Lung (tissue), 12 donors: Measurements from ENCODE around the gene VIPR1. TPM values are rescaled to one million over a fixed set of nuclear protein-coding genes. Genes with fewer than 3 reads are reported as not detected.

Source experiments
- ATAC-seq: fragments of 200-7000 bp; cut with Tn5 transposase; one replicate; pipeline ENCODE4 v1.9.1; 2020; ENCODE audit warnings: moderate number of reproducible peaks; ENCODE audit not compliant: insufficient read depth, low FRiP score
- DNase-seq, 3 donors: peaks; one replicate each; pipeline ENCODE4 v3.0.0-alpha.2; 2013 to 2017
- H3K27ac ChIP-seq, 2 donors: one replicate each; pipeline ENCODE4 v1.5.1; 2013; ENCODE audit warnings: mild to moderate bottlenecking in 2 of 2, moderate library complexity in 2 of 2, control low read depth in 1 of 2, inconsistent platforms in 1 of 2, low read depth in 1 of 2, low read length in 1 of 2
- H3K27me3 ChIP-seq, 3 donors: one replicate each; pipeline ENCODE4 v1.5.1; 2013; ENCODE audit warnings: low read length in 2 of 3; ENCODE audit not compliant: control insufficient read depth in 3 of 3, insufficient read depth in 3 of 3
- H3K36me3 ChIP-seq, 4 donors: one replicate each; pipeline ENCODE4 v1.5.1; 2013; ENCODE audit warnings: low read length in 4 of 4, mild to moderate bottlenecking in 1 of 4, moderate library complexity in 1 of 4; ENCODE audit not compliant: control insufficient read depth in 4 of 4, insufficient read depth in 4 of 4
- H3K4me1 ChIP-seq, 5 donors: one replicate each; pipeline ENCODE4 v1.5.1; 2013; ENCODE audit warnings: low read length in 5 of 5, mild to moderate bottlenecking in 2 of 5, moderate library complexity in 1 of 5; ENCODE audit not compliant: control insufficient read depth in 5 of 5, insufficient read depth in 5 of 5
- H3K4me3 ChIP-seq: one replicate; pipeline ENCODE4 v1.5.1; 2013; ENCODE audit warnings: mild to moderate bottlenecking, control low read depth, moderate library complexity
- H3K9ac ChIP-seq, 2 donors: one replicate each; pipeline ENCODE4 v1.5.1; 2013; ENCODE audit warnings: low read length in 2 of 2, control low read depth in 1 of 2; ENCODE audit not compliant: insufficient read depth in 1 of 2
- H3K9me3 ChIP-seq, 4 donors: one replicate each; pipeline ENCODE4 v1.5.1; 2013; ENCODE audit warnings: low read length in 3 of 4, mild to moderate bottlenecking in 1 of 4, moderate library complexity in 1 of 4; ENCODE audit not compliant: control insufficient read depth in 4 of 4, insufficient read depth in 3 of 4
- WGBS, 2 donors: extraction: QIAGEN DNeasy Blood & Tissue Kit; methylation state at CpG; one replicate each; pipeline ENCODE4 v1.1.7; 2013; 5-methylcytosine and 5-hydroxymethylcytosine counted together
- polyA plus RNA-seq, 2 donors: library from polyadenylated mRNA; stranded (reverse); fragments of 200-250 nt; gene quantifications; one replicate each; pipeline ENCODE4 v1.2.1, GENCODE V29; 2013
- total RNA-seq, 2 donors: library from RNA; depleted of rRNA in 1 of 2; stranded (reverse); fragments of >200 nt in 1 of 2; gene quantifications; one replicate each; pipeline ENCODE4 v1.2.1, GENCODE V29; 2014 to 2021
- TF ChIP-seq, protein P1 (sequence below): IDR thresholded peaks from 2 replicates; pipeline ENCODE4 v1.5.1; 2012; ENCODE audit warnings: mild to moderate bottlenecking; ENCODE audit errors: control extremely low read depth, extremely low read depth
- donor health status: control.
- donor health status: control.
- donor health status: Bipolar disorder and iron deficiency.
- donor health status: healthy.
- donor health status: DM: yes; HTN: yes; CAD: no.

VIPR1 gene
- total and polyA plus RNA-seq, 4 donors = 24.8 to 89.8 (median 65.0) TPM

DNA sequence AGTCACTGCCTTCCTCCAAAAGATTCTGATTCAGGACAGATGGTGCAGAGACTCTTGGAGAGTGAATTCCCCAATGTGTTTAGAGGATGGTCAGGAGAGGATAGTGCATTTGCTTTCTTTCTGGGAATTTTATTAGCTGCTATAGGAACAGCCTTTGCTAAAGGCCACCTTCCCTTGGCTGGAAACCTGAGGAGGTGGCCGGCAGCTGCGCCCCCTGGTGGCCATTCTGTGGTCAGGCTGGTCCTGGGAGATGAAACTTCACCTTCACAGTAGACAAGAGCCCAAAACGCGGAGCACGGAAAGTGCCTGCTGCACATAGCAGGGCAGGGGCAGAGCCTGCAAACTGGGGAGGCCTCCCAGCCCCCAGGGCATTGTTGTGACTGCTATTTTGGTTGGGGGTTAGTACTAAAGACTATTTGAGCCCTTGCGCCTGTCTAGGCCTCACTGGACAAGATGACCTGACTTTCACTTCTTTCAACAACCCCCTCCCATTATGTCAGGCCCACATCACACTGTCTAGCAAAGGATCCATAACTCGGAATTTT, 45.0 kb downstream of the VIPR1 start:
- 39 to 40% methylated on average over 7 of the region's 7 CpGs for WGBS, 2 donors
- no peak overlapping the region for H3K4me3 ChIP-seq
- DNase-seq (peak; percentile 55 to 62 (median 58)), ATAC-seq (peak; percentile 39)
- TF ChIP-seq, protein P1, sequence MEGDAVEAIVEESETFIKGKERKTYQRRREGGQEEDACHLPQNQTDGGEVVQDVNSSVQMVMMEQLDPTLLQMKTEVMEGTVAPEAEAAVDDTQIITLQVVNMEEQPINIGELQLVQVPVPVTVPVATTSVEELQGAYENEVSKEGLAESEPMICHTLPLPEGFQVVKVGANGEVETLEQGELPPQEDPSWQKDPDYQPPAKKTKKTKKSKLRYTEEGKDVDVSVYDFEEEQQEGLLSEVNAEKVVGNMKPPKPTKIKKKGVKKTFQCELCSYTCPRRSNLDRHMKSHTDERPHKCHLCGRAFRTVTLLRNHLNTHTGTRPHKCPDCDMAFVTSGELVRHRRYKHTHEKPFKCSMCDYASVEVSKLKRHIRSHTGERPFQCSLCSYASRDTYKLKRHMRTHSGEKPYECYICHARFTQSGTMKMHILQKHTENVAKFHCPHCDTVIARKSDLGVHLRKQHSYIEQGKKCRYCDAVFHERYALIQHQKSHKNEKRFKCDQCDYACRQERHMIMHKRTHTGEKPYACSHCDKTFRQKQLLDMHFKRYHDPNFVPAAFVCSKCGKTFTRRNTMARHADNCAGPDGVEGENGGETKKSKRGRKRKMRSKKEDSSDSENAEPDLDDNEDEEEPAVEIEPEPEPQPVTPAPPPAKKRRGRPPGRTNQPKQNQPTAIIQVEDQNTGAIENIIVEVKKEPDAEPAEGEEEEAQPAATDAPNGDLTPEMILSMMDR = peak; percentile 90
- no peak overlapping the region for H3K9ac ChIP-seq
- no peaks in the 10 kb centered on the region for H3K27me3 ChIP-seq
- no peak overlapping the region for H3K27ac ChIP-seq
- H3K4me1 ChIP-seq = peaks cover 0 to 26% (median 15%) of the 10 kb centered on the region in 5 donors
- peaks cover 0 to 14% (median 6%) of the 10 kb centered on the region in 4 donors for H3K36me3 ChIP-seq
- no peaks in the 10 kb centered on the region for H3K9me3 ChIP-seq

DNA sequence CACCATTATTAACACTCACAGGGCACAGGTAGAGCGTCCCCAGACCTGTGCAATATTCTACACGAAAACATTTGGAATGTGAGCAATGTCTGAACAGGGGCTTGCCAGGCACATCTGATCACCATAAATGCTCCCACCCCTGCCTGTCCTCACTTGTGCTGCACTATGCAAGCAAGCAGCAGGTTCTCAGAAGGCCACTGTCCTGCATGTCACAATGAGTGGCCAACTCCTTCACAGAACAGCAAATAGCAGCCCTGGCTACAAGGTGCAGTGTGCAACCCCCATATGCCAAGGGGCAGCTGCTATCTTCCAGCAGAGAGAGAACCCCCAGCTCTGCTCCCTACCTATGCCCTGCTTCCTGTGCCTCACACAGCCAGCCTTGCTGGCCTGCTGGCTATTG, 46.7 kb downstream of the VIPR1 start:
- Histone ChIP-seq H3K9ac (no peak overlapping the region), H3K9me3 (no peaks in the 10 kb centered on the region), H3K27me3 (no peaks in the 10 kb centered on the region), H3K36me3 (peaks cover 12 to 25% (median 16%) of the 10 kb centered on the region in 4 donors), H3K27ac (no peak overlapping the region), H3K4me1 (peaks cover 0 to 18% (median 6%) of the 10 kb centered on the region in 5 donors), H3K4me3 (no peak overlapping the region)
- TF ChIP-seq, protein P1 = no peak
- DNase-seq (no peak), ATAC-seq (no peak)
- 89 to 96% methylated on average over 2 of the region's 2 CpGs for WGBS, 2 donors

DNA sequence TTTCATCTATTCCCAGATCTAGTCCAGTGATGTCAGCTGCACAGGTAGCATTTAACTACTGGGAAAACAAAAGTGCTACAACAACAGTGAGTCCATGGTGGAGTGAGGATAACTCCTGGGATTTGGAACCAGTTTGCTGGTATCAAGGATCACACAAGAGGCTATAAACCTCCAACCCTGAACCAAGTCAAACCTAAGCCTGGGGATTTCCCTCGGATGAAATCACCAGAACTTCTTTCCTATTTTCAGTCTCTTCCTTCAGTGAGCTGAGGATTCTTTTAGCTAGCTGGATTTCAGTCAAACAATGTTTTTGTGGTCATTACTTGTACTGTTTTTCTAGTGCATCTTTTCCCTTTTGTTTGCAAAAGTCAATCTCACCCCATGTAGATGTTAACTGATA, 47.8 kb downstream of the VIPR1 start:
- Histone ChIP-seq H3K4me3 (no peak overlapping the region), H3K9ac (no peak overlapping the region), H3K27ac (no peak overlapping the region), H3K27me3 (no peaks in the 10 kb centered on the region), H3K4me1 (peaks cover 0 to 7% (median 5%) of the 10 kb centered on the region in 5 donors), H3K36me3 (peaks cover 17 to 29% (median 20%) of the 10 kb centered on the region in 4 donors), H3K9me3 (no peaks in the 10 kb centered on the region)
- no peak for ATAC-seq
- TF ChIP-seq, protein P1 = no peak
- no peak for DNase-seq
- WGBS, 2 donors = 36 to 40% methylated on average over 1 of the region's 1 CpG

DNA sequence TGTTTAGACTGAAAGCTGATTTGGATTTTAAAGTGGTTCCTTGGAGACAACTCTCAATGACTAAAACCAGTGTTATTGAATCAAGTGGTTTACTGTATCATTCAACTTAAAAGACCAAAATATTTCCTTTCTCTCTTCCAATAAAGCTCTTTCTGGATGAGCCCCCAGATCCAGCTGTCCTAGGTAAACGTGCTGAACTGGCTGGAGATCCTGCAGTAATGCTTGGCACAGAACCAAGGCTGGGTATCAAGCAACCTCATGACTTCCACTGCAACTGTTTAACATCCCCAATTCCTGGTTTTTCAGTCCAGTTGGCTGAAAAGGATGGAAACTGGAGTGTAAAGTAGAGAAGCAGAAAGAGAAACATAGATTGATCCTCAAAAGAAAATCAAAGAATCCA, 50.4 kb downstream of the VIPR1 start:
- ATAC-seq (no peak), DNase-seq (no peak)
- Histone ChIP-seq H3K36me3 (peaks cover 29 to 46% (median 37%) of the 10 kb centered on the region in 4 donors), H3K27ac (no peak overlapping the region), H3K4me3 (no peak overlapping the region), H3K9me3 (no peaks in the 10 kb centered on the region), H3K9ac (no peak overlapping the region), H3K4me1 (no peaks in the 10 kb centered on the region), H3K27me3 (no peaks in the 10 kb centered on the region)
- TF ChIP-seq, protein P1 = no peak
- WGBS, 2 donors = 33 to 43% methylated on average over 1 of the region's 1 CpG
